GM18498 (cell line): ENCODE measurements around the gene FMN1.

Experiments used
- ATAC-seq: cut with Tn5 transposase; IDR thresholded peaks from one replicate; pipeline ENCODE4 v1.9.1; 2021; ENCODE audit warnings: mild to moderate bottlenecking, moderate library complexity; ENCODE audit not compliant: unreplicated experiment

FMN1 gene

DNA sequence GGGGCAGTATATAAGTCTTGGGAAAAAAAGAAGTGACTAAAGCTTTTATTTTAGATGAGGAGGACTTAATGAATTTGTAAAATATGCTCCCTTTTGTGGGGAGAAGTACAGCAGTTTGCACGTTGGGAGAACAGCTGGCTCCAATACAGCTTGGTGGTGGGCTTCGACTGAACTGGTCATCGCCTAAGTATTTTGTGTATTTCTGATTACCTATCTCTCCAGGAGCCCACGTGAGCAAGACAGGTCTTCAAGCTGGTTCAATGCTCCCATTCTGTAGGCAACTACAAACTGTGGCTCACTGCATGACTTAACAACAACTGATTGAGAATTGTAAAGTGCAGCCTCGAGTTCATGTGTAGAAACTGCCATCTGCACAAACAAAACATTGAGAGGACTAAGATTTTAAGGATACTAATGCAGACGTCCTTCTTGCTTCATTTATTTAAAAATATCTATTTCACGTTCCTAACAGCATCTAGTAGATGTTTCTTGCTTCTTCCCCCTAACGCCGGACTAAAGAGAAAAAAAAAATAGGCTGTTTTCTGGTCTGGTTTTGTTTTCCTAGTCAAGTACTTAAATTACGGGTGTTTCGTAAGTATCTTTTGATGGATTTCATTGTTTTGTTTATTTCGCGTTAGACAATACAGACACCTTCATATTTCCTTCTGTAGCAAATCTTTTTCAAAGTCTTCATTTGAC, 478.1 kb downstream of the FMN1 start:
- ATAC-seq: no peak
